PC-9 (cell line): Measurements from ENCODE around the gene GPD1. TPM values are rescaled to one million over a fixed set of nuclear protein-coding genes. Genes with fewer than 3 reads are reported as not detected.

Experiments
- BruUV-seq: library from RNA; stranded (reverse); fragments of 400-500 nt; replicated peaks from 2 replicates; lab custom pipeline; 2021; lab: Mats Ljungman, UMichigan
- CTCF ChIA-PET: fragments of 300-600 bp; sonication (Branson Sonifier 250); formaldehyde crosslinking; loops from one replicate; lab custom pipeline; 2022; ENCODE audit warnings: antibody characterized with exemption; lab: Charles Lee
- POLR2A ChIA-PET: fragments of 300-600 bp; sonication (Branson Sonifier 250); formaldehyde crosslinking; loops from one replicate; lab custom pipeline; 2022; ENCODE audit warnings: antibody characterized with exemption; ENCODE audit not compliant: unreplicated experiment; lab: Charles Lee
- DNase-seq, 2 experiments: peaks; one replicate each; pipeline versions ENCODE4 v3.0.0 to v3.0.0-alpha.2; 2015 to 2022; ENCODE audit warnings: mixed read lengths in 1 of 2
- H2AFZ ChIP-seq: fragments of 200-600 bp; sonication (generic); 2 replicates; pipeline ENCODE4 v1.8.1; 2017; ENCODE audit warnings: antibody characterized with exemption
- H3F3A ChIP-seq: fragments of 200-600 bp; sonication (generic); 2 replicates; pipeline ENCODE4 v1.8.1; 2017; ENCODE audit warnings: antibody characterized with exemption, mild to moderate bottlenecking, low read depth; ENCODE audit not compliant: insufficient read depth
- H3K27ac ChIP-seq: fragments of 200-600 bp; sonication (generic); 2 replicates; pipeline ENCODE4 v1.6.1; 2016; ENCODE audit warnings: mixed run types
- H3K27me3 ChIP-seq: fragments of 200-600 bp; sonication (generic); 2 replicates; pipeline ENCODE4 v1.6.1; 2016; ENCODE audit warnings: low read depth, mixed run types; ENCODE audit not compliant: insufficient read depth
- H3K36me3 ChIP-seq: fragments of 200-600 bp; sonication (generic); 2 replicates; pipeline ENCODE4 v1.6.1; 2016; ENCODE audit warnings: low read depth, mixed run types
- H3K4me1 ChIP-seq: fragments of 200-600 bp; sonication (generic); replicated peaks from 2 replicates; pipeline ENCODE4 v1.6.1; 2016; ENCODE audit warnings: mixed run types; ENCODE audit not compliant: insufficient read depth
- H3K4me2 ChIP-seq: fragments of 200-600 bp; sonication (generic); 2 replicates; pipeline ENCODE4 v1.6.1; 2017; ENCODE audit warnings: mixed run types
- H3K4me3 ChIP-seq: fragments of 200-600 bp; sonication (generic); 2 replicates; pipeline ENCODE4 v1.6.1; 2016; ENCODE audit warnings: mixed run types
- H3K79me2 ChIP-seq: fragments of 200-600 bp; sonication (generic); 2 replicates; pipeline ENCODE4 v1.6.1; 2017; ENCODE audit warnings: low read depth, mixed run types
- H3K9me2 ChIP-seq: fragments of 200-600 bp; sonication (generic); 2 replicates; pipeline ENCODE4 v1.8.1; 2017; ENCODE audit warnings: mild to moderate bottlenecking; ENCODE audit not compliant: insufficient read depth
- H3K9me3 ChIP-seq: fragments of 200-600 bp; sonication (generic); 2 replicates; pipeline ENCODE4 v1.8.1; 2016; ENCODE audit warnings: low read depth; ENCODE audit not compliant: insufficient read depth
- H4K20me1 ChIP-seq: fragments of 200-600 bp; sonication (generic); 2 replicates; pipeline ENCODE4 v1.8.1; 2017; ENCODE audit not compliant: insufficient read depth
- EZH2 ChIP-seq: fragments of 200-600 bp; sonication (generic); IDR thresholded peaks from 2 replicates; pipeline ENCODE4 v1.8.0; 2017; ENCODE audit warnings: antibody characterized with exemption, low read depth
- intact Hi-C: fragments of 100-400 bp; cut with micrococcal nuclease; formaldehyde crosslinking; loops from one replicate; pipeline ENCODE4 v1.10.0; 2022; ENCODE audit not compliant: unreplicated experiment
- total RNA-seq: library from RNA; stranded (reverse); gene quantifications from 2 replicates; pipeline ENCODE4 v1.2.3, GENCODE V29; 2021
- TF ChIP-seq, protein P1 (sequence below): fragments of 200-600 bp; sonication (generic); conservative IDR thresholded peaks from 2 replicates; pipeline ENCODE4 v1.6.1; 2017; ENCODE audit warnings: mixed run types, antibody characterized with exemption, mild to moderate bottlenecking, moderate library complexity

Gene GPD1
- total RNA-seq, 1 experiment from 2014 or later, result 0.24 TPM

DNA sequence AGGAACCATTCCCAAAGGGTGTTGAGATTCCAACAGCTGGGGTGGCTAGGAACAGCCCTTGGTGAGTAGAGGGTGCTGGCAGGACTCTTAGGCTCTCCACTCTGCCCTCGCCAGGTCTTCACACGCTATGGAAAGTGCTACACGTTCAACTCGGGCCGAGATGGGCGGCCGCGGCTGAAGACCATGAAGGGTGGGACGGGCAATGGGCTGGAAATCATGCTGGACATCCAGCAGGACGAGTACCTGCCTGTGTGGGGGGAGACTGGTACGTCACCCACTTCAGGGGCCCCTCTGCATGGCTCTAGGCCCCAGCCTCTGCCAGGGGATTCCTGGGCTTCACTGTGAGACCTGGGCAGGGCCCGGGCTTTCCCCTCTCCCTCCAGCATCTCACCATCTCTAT, 26.7 kb upstream of the GPD1 start:
- Histone ChIP-seq H3K27ac (no peak overlapping the region), H3K79me2 (no peaks in the 10 kb centered on the region), H3K4me2 (no peak overlapping the region), H3K27me3 (no peaks in the 10 kb centered on the region), H4K20me1 (no peaks in the 10 kb centered on the region), H3K9me2 (no peaks in the 10 kb centered on the region), H3K9me3 (no peaks in the 10 kb centered on the region), H3K36me3 (no peaks in the 10 kb centered on the region), H2AFZ (no peak overlapping the region), H3K4me1 (no peaks in the 10 kb centered on the region), H3K4me3 (no peak overlapping the region), H3F3A (no peaks in the 10 kb centered on the region)
- no TSS peak for BruUV-seq
- no peak for DNase-seq
- POLR2A ChIA-PET, result no interaction called here
- intact Hi-C loops, result loop anchor here (5.0 kb wide), 2 partner anchors 1275 to 1945 kb away; no protein-coding TSS in a partner anchor
- TF ChIP-seq EZH2, result no peak
- TF ChIP-seq, protein P1, sequence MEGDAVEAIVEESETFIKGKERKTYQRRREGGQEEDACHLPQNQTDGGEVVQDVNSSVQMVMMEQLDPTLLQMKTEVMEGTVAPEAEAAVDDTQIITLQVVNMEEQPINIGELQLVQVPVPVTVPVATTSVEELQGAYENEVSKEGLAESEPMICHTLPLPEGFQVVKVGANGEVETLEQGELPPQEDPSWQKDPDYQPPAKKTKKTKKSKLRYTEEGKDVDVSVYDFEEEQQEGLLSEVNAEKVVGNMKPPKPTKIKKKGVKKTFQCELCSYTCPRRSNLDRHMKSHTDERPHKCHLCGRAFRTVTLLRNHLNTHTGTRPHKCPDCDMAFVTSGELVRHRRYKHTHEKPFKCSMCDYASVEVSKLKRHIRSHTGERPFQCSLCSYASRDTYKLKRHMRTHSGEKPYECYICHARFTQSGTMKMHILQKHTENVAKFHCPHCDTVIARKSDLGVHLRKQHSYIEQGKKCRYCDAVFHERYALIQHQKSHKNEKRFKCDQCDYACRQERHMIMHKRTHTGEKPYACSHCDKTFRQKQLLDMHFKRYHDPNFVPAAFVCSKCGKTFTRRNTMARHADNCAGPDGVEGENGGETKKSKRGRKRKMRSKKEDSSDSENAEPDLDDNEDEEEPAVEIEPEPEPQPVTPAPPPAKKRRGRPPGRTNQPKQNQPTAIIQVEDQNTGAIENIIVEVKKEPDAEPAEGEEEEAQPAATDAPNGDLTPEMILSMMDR, result no peak
- CTCF ChIA-PET, result no interaction called here

DNA sequence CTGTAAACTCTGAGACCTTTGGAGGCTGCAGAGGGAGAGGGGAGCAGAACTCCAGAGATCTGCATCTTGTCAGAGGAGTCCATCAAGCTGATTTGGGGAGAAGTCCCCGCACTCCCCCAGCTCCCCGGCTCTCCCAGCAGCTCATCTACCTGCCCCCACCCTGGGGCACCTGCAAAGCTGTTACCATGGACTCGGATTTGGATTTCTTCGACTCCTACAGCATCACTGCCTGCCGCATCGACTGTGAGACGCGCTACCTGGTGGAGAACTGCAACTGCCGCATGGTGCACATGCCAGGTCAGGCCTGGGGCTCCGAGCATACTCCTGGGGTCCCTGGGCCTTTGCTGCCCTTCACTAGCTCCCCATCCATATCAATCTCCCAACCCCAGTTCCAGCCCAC, 25.5 kb upstream of the GPD1 start:
- Histone ChIP-seq H3K4me3 (no peak overlapping the region), H4K20me1 (no peaks in the 10 kb centered on the region), H2AFZ (no peak overlapping the region), H3K4me2 (no peak overlapping the region), H3K9me3 (no peaks in the 10 kb centered on the region), H3F3A (no peaks in the 10 kb centered on the region; the same call in 1 of the 2 replicates), H3K36me3 (no peaks in the 10 kb centered on the region), H3K4me1 (peaks cover 1% of the 10 kb centered on the region; the same call in 1 of the 2 replicates), H3K79me2 (no peaks in the 10 kb centered on the region), H3K9me2 (no peaks in the 10 kb centered on the region), H3K27ac (no peak overlapping the region), H3K27me3 (no peaks in the 10 kb centered on the region)
- ChIA-PET POLR2A (no interaction called here), CTCF (no interaction called here)
- DNase-seq, result no peak
- intact Hi-C loops, result loop anchor here (5.0 kb wide), 2 partner anchors 1274 to 1944 kb away; no protein-coding TSS in a partner anchor
- TF ChIP-seq, protein P1, result no peak
- no TSS peak for BruUV-seq

DNA sequence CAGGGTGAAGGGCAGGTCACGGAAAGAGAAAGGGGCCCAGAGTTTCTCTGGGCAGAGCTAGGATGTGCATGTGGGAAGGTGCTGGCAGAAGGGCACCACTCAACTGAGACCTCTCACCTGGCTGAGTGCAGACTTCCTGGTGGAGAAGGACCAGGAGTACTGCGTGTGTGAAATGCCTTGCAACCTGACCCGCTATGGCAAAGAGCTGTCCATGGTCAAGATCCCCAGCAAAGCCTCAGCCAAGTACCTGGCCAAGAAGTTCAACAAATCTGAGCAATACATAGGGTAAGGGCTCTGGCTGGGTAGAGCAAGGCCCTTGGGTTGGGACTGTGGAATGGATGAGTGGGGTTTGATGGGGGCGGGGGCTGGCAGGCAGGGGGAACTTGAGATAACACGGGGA, 24.0 kb upstream of the GPD1 start:
- Histone ChIP-seq H3K9me2 (no peaks in the 10 kb centered on the region), H4K20me1 (no peaks in the 10 kb centered on the region), H3K27ac (no peak overlapping the region), H3K4me3 (no peak overlapping the region), H3K9me3 (no peaks in the 10 kb centered on the region), H2AFZ (no peak overlapping the region), H3K4me1 (peaks cover 12% of the 10 kb centered on the region; the same call in 1 of the 2 replicates), H3K36me3 (no peaks in the 10 kb centered on the region), H3K4me2 (no peak overlapping the region), H3K79me2 (peaks cover 5% of the 10 kb centered on the region), H3F3A (no peaks in the 10 kb centered on the region; the same call in 1 of the 2 replicates), H3K27me3 (no peaks in the 10 kb centered on the region)
- DNase-seq, result no peak
- intact Hi-C loops, result loop anchor here (5.0 to 10.0 kb wide), 3 partner anchors 325 to 1943 kb away; partner anchors contain the start of gene LARP4
- BruUV-seq, result no TSS peak
- CTCF ChIA-PET, result no interaction called here
- TF ChIP-seq, protein P1, result no peak
- TF ChIP-seq EZH2, result no peak
- POLR2A ChIA-PET, result interaction anchor here (0.8 kb wide), 1 partner anchor 11 kb away, joined by 6 read pairs; no protein-coding TSS in a partner anchor
